ENCODE measurements around the gene MTHFD1L.
A peak's percentile ranks its signal among the peaks of the same experiment; 100 is the strongest.

The MTHFD1L gene

DNA sequence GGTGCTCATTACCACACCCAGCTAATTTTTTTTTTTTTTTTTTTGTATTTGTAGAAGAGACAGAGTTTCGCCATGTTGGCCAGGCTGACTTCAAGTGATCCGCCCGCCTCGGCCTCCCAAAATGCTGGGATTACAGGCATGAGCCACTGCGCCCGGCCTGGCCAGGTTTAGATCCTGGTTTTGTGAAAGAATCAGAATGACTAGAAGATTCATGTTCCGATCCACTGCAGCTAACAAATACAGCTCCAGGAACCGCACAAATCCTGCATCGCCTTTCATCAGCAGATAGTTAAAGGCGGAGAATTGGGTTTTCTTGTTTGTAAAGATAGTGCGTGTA lies 223.1 kb downstream of the MTHFD1L start:
- TF ChIP-seq CTCF (IDR thresholded peaks at IDR 0.05; ENCODE audit: control insufficient read depth, extremely low read depth, insufficient read depth), result no peak
- DNase-seq (ENCODE audit: low read depth), result no peak
- H3K4me3 ChIP-seq (ENCODE audit: low read depth, low read length), result no peak overlapping the region

DNA sequence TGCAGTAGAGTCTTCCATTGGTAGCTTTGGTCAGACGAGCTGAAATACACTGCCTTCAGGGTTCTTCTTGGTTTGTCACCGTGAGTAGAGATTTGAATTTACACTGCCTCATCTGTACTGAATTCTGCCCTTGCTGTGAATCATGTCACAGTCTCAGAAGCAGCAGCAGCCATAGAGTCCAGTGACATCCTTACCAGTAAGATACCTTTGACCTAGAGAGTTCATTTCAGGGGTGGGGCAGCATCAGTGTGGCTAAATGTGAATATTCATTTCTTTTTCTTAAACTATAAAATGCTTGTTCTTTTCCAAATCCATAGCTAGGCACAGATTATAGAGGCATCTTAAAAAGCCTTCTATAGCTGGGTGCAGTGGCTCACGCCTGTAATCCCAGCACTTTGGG lies 223.5 kb downstream of the MTHFD1L start:
- no peak for DNase-seq (ENCODE audit: low read depth)
- no peak for TF ChIP-seq CTCF (IDR thresholded peaks at IDR 0.05; ENCODE audit: control insufficient read depth, extremely low read depth, insufficient read depth)
- no peak overlapping the region for H3K4me3 ChIP-seq (ENCODE audit: low read depth, low read length)

DNA sequence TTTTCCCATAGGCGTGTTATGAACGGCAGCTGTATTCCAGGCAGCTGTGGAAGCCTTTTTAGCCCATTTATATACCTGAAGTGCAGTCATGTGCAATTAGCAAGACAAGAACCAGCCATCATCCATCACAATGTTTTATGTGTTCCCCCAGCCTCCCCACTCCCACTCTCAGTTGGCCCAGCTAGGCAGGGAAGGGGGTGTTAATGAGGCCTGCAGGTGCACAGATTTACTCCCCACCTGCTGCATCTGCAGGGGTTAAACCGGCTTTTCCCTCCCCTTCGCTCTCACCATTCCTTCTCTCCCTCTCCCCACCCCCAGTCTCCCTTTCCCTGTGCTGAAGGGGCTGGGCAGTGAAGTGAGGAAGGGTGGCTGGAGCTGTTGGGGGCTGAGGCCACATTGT lies 224.5 kb downstream of the MTHFD1L start:
- no peak for DNase-seq (ENCODE audit: low read depth)
- TF ChIP-seq CTCF (IDR thresholded peaks at IDR 0.05; ENCODE audit: control insufficient read depth, extremely low read depth, insufficient read depth), result no peak
- H3K4me3 ChIP-seq (ENCODE audit: low read depth, low read length), result no peak overlapping the region

GRCh38 chr6:151091571-151091970 lies 226.1 kb downstream of the MTHFD1L start:
- no peak for TF ChIP-seq CTCF (IDR thresholded peaks at IDR 0.05; ENCODE audit: control insufficient read depth, extremely low read depth, insufficient read depth)
- H3K4me3 ChIP-seq (ENCODE audit: low read depth, low read length), result no peak overlapping the region
- peak; percentile 15 for DNase-seq (ENCODE audit: low read depth)

GRCh38 chr6:151092591-151092990 lies 227.1 kb downstream of the MTHFD1L start:
- DNase-seq (ENCODE audit: low read depth), result no peak
- H3K4me3 ChIP-seq (ENCODE audit: low read depth, low read length), result no peak overlapping the region
- TF ChIP-seq CTCF (IDR thresholded peaks at IDR 0.05; ENCODE audit: control insufficient read depth, extremely low read depth, insufficient read depth), result no peak

GRCh38 chr6:151093706-151094105 lies 228.2 kb downstream of the MTHFD1L start:
- no peak for DNase-seq (ENCODE audit: low read depth)
- no peak overlapping the region for H3K4me3 ChIP-seq (ENCODE audit: low read depth, low read length)
- TF ChIP-seq CTCF (IDR thresholded peaks at IDR 0.05; ENCODE audit: control insufficient read depth, extremely low read depth, insufficient read depth), result no peak

- TF ChIP-seq CTCF (IDR thresholded peaks at IDR 0.05; ENCODE audit: control insufficient read depth, extremely low read depth, insufficient read depth), result no peak
- no peak for DNase-seq (ENCODE audit: low read depth)
- H3K4me3 ChIP-seq (ENCODE audit: low read depth, low read length), result no peak overlapping the region
These were observed 230.2 kb downstream of the MTHFD1L start for GRCh38 chr6:151095538-151096254.

Measured in LNCaP clone FGC (cell line).